BE2C (cell line): Measurements from ENCODE around the gene KRTAP9-8.
"Not testable (repeated sequence)": the region's sequence is repeated elsewhere in the genome, so short reads cannot be mapped to it uniquely, and the experiment has no call there.

Experiments
- DNase-seq: peaks from one replicate; pipeline ENCODE4 v3.0.0-alpha.2; 2020
- H3K27me3 ChIP-seq: fragments of 250-450 bp; sonication (Bioruptor Pico); 2 replicates; pipeline ENCODE4 v1.5.1; 2020; ENCODE audit warnings: mild to moderate bottlenecking
- H3K36me3 ChIP-seq: fragments of 250-450 bp; sonication (Bioruptor Pico); 2 replicates; pipeline ENCODE4 v1.5.1; 2020; ENCODE audit warnings: mild to moderate bottlenecking
- H3K4me1 ChIP-seq: fragments of 250-450 bp; sonication (Bioruptor Pico); 2 replicates; pipeline ENCODE4 v1.5.1; 2020
- H3K4me3 ChIP-seq: 2 replicates; pipeline ENCODE4 v1.5.1; 2011; ENCODE audit warnings: low read depth, low read length
- H3K9me3 ChIP-seq: fragments of 250-450 bp; sonication (Bioruptor Pico); 2 replicates; pipeline ENCODE4 v1.5.1; 2020
- CTCF ChIP-seq: IDR thresholded peaks from 2 replicates; pipeline ENCODE4 v1.5.1; 2012; ENCODE audit warnings: mild to moderate bottlenecking, low read depth, low read length

The KRTAP9-8 gene

DNA sequence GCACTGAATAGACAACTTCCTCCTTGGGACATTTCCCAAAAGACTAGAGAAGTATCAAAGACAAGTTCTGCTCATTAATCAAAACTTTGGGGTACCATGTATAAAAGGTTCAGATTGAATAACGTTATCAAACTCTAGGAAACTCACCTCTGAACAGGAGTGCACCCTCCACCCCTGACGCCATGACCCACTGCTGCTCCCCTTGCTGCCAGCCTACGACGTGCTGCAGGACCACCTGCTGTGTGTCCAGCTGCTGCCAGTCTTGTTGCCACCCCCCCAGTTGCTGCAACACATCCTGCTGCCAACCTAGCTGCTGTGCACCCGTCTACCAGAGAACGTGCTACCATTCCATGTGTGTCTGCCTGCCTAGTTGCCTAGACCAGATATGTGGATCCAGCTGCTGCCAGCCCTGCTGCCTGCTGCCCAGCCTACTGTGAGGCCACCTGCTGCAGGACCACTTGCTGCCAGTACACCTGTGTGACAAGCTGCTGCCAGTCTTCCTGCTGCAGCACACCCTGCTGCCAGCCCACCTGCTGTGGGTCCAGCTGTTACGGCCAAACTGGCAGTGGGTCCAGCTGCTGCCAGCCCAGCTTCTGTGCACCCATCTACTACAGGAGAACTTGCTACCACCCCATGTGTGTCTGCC is 25.2 kb upstream of the KRTAP9-8 start:
- no peaks in the 10 kb centered on the region for H3K4me1 ChIP-seq
- no peak for DNase-seq
- no peaks in the 10 kb centered on the region for H3K36me3 ChIP-seq
- H3K9me3 ChIP-seq: no peaks in the 10 kb centered on the region
- H3K4me3 ChIP-seq: no peak overlapping the region
- no peak for TF ChIP-seq CTCF
- peaks cover 50% of the 10 kb centered on the region for H3K27me3 ChIP-seq

DNA sequence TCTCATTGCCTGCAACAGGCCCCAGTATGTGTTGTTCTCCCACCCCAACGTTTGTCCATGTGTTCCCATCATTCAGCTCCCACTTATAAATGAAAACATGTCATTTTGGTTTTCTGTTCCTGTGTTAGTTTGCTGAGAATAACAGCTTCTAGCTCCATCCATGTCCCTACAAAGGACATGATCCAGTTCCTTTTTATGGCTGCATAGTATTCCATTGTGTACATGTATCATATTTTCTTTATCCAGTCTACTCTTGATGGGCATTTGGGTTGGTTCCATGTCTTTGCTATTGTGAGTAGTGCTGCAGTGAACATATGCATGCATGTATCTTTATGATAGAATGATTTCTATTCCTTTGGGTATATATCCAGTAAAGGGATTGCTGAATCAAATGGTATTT is 22.1 kb upstream of the KRTAP9-8 start:
- TF ChIP-seq CTCF: no peak
- Histone ChIP-seq H3K4me3 (no peak overlapping the region), H3K36me3 (no peaks in the 10 kb centered on the region), H3K4me1 (no peaks in the 10 kb centered on the region), H3K9me3 (no peaks in the 10 kb centered on the region), H3K27me3 (peaks cover 43% of the 10 kb centered on the region)
- DNase-seq: no peak

- DNase-seq: no peak
- H3K36me3 ChIP-seq: no peaks in the 10 kb centered on the region
- no peaks in the 10 kb centered on the region for H3K4me1 ChIP-seq
- H3K27me3 ChIP-seq: peaks cover 39% of the 10 kb centered on the region
- H3K9me3 ChIP-seq: no peaks in the 10 kb centered on the region
- H3K4me3 ChIP-seq: no peak overlapping the region
- TF ChIP-seq CTCF: no peak
Observed at GRCh38 chr17:41223821-41224220, 14.0 kb upstream of the KRTAP9-8 start.

DNA sequence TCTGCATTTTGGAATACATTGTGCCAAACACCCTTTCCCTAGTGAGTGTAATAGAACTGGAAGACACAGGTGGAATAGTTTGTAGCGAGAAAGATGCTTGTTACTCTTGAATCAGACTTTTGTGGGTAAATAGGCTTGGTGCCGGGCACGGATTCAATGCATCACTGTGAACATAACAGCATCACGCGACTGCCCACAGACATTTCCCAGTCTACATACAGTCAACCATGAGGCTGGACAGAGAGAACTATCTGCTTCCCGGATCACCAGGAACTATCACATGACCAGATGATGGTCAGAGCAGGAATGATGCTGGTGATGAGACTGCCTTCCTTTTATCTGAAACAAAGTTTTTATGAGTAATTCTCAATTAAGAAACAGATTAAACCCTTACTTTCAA is 11.7 kb upstream of the KRTAP9-8 start:
- H3K4me3 ChIP-seq: no peak overlapping the region
- H3K27me3 ChIP-seq: peaks cover 41% of the 10 kb centered on the region
- no peaks in the 10 kb centered on the region for H3K36me3 ChIP-seq
- H3K9me3 ChIP-seq: no peaks in the 10 kb centered on the region
- H3K4me1 ChIP-seq: no peaks in the 10 kb centered on the region
- no peak for TF ChIP-seq CTCF
- DNase-seq: no peak

GRCh38 chr17:41226598-41227095 is 11.2 kb upstream of the KRTAP9-8 start, which contains the start of gene KRTAP9-2:
Gene KRTAP9-2, plus strand, starts transcription at chr17:41226648. Its CDS starts 7 bp downstream, at chr17:41226655.
- DNase-seq, H3K36me3 ChIP-seq, H3K4me3 ChIP-seq, H3K4me1 ChIP-seq, H3K9me3 ChIP-seq: not testable (repeated sequence)
- peaks cover 45% of the 10 kb centered on the region for H3K27me3 ChIP-seq

DNA sequence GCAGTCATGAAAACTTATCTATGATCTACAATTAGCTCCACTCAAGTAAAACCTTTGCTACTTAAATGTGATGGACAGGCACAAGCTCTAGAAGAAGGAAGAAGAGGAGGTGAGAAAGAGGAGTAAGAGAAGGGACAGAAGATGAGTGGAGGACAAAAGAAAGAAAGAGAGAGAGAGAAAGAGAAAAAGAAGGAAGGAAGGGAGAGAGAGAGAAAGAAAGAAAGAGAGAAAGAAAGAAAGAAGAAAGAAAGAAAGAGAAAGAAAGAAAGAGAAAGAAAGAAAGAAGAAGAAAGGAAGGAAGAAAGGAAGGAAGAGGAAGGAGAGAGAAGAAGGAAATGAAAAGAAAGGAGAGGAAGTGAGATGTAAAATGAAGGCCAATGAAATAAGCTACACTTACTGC is 7.7 kb upstream of the KRTAP9-8 start:
- no peaks in the 10 kb centered on the region for H3K9me3 ChIP-seq
- peaks cover 48% of the 10 kb centered on the region for H3K27me3 ChIP-seq
- H3K4me1 ChIP-seq: no peaks in the 10 kb centered on the region
- H3K4me3 ChIP-seq: no peak overlapping the region
- TF ChIP-seq CTCF: no peak
- no peak for DNase-seq
- H3K36me3 ChIP-seq: no peaks in the 10 kb centered on the region
